ENCODE measurements around the gene CDCP1.

Gene CDCP1

GRCh38 chr3:45103334-45103733 lies 42.8 kb downstream of the CDCP1 start:
- Histone ChIP-seq H3K27me3 (replicated peaks; ENCODE audit: control insufficient read depth, insufficient read depth, low read length, poor library complexity, severe bottlenecking) (no peaks in the 10 kb centered on the region), H3K4me3 (ENCODE audit: insufficient read depth, low read depth, low read length, poor library complexity, severe bottlenecking) (no peak overlapping the region), H3K27ac (ENCODE audit: insufficient read depth, low read length, poor library complexity, severe bottlenecking) (no peak overlapping the region), H3K9me3 (ENCODE audit: control insufficient read depth, low read length) (no peaks in the 10 kb centered on the region), H3K36me3 (ENCODE audit: control insufficient read depth, insufficient read depth, low read length) (no peaks in the 10 kb centered on the region), H3K4me1 (ENCODE audit: control insufficient read depth, insufficient read depth, low read length, poor library complexity, severe bottlenecking) (peaks cover 28% of the 10 kb centered on the region)
- DNase-seq, result no peak

GRCh38 chr3:45100981-45101407 lies 45.2 kb downstream of the CDCP1 start:
- Histone ChIP-seq H3K9me3 (ENCODE audit: control insufficient read depth, low read length) (no peaks in the 10 kb centered on the region), H3K27ac (ENCODE audit: insufficient read depth, low read length, poor library complexity, severe bottlenecking) (no peak overlapping the region), H3K4me3 (ENCODE audit: insufficient read depth, low read depth, low read length, poor library complexity, severe bottlenecking) (no peak overlapping the region), H3K36me3 (ENCODE audit: control insufficient read depth, insufficient read depth, low read length) (no peaks in the 10 kb centered on the region), H3K4me1 (ENCODE audit: control insufficient read depth, insufficient read depth, low read length, poor library complexity, severe bottlenecking) (peaks cover 14% of the 10 kb centered on the region), H3K27me3 (replicated peaks; ENCODE audit: control insufficient read depth, insufficient read depth, low read length, poor library complexity, severe bottlenecking) (no peaks in the 10 kb centered on the region)
- DNase-seq, result no peak

GRCh38 chr3:45098310-45098709 lies 47.9 kb downstream of the CDCP1 start:
- no peak overlapping the region for H3K4me3 ChIP-seq (ENCODE audit: insufficient read depth, low read depth, low read length, poor library complexity, severe bottlenecking)
- H3K27me3 ChIP-seq (replicated peaks; ENCODE audit: control insufficient read depth, insufficient read depth, low read length, poor library complexity, severe bottlenecking), result peaks cover 4% of the 10 kb centered on the region
- H3K4me1 ChIP-seq (ENCODE audit: control insufficient read depth, insufficient read depth, low read length, poor library complexity, severe bottlenecking), result no peaks in the 10 kb centered on the region
- DNase-seq, result no peak
- H3K27ac ChIP-seq (ENCODE audit: insufficient read depth, low read length, poor library complexity, severe bottlenecking), result no peak overlapping the region
- no peaks in the 10 kb centered on the region for H3K9me3 ChIP-seq (ENCODE audit: control insufficient read depth, low read length)
- no peaks in the 10 kb centered on the region for H3K36me3 ChIP-seq (ENCODE audit: control insufficient read depth, insufficient read depth, low read length)

- H3K27ac ChIP-seq (ENCODE audit: insufficient read depth, low read length, poor library complexity, severe bottlenecking), result no peak overlapping the region
- H3K4me1 ChIP-seq (ENCODE audit: control insufficient read depth, insufficient read depth, low read length, poor library complexity, severe bottlenecking), result no peaks in the 10 kb centered on the region
- DNase-seq, result no peak
- no peaks in the 10 kb centered on the region for H3K9me3 ChIP-seq (ENCODE audit: control insufficient read depth, low read length)
- H3K4me3 ChIP-seq (ENCODE audit: insufficient read depth, low read depth, low read length, poor library complexity, severe bottlenecking), result no peak overlapping the region
- peaks cover 4% of the 10 kb centered on the region for H3K27me3 ChIP-seq (replicated peaks; ENCODE audit: control insufficient read depth, insufficient read depth, low read length, poor library complexity, severe bottlenecking)
- H3K36me3 ChIP-seq (ENCODE audit: control insufficient read depth, insufficient read depth, low read length), result no peaks in the 10 kb centered on the region
Measured at GRCh38 chr3:45097296-45097883, 48.8 kb downstream of the CDCP1 start.

GRCh38 chr3:45095916-45096526 lies 50.2 kb downstream of the CDCP1 start:
- no peaks in the 10 kb centered on the region for H3K9me3 ChIP-seq (ENCODE audit: control insufficient read depth, low read length)
- DNase-seq, result no peak
- peaks cover 4% of the 10 kb centered on the region for H3K27me3 ChIP-seq (replicated peaks; ENCODE audit: control insufficient read depth, insufficient read depth, low read length, poor library complexity, severe bottlenecking)
- no peak overlapping the region for H3K4me3 ChIP-seq (ENCODE audit: insufficient read depth, low read depth, low read length, poor library complexity, severe bottlenecking)
- no peak overlapping the region for H3K27ac ChIP-seq (ENCODE audit: insufficient read depth, low read length, poor library complexity, severe bottlenecking)
- H3K4me1 ChIP-seq (ENCODE audit: control insufficient read depth, insufficient read depth, low read length, poor library complexity, severe bottlenecking), result no peaks in the 10 kb centered on the region
- no peaks in the 10 kb centered on the region for H3K36me3 ChIP-seq (ENCODE audit: control insufficient read depth, insufficient read depth, low read length)

DNA sequence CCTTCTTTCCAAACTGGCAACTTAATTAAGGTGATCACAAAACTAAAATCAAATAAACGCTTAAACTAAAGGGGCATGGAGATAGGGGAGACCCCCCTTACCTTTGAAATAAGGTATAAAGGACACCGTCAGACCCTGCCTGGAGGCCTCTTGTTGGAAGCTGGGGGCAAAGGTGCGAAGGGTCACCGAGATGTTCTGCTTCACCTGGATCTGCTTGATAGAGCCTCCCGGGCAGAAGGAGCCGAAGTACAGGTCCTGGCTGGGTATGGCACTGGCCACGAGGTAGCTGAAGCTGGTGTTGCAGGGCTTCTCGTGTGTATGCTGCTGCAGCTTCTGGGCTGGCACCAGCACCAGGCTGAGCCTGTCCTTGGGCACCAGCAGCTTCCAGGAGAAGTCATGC lies 53.0 kb downstream of the CDCP1 start:
- DNase-seq, result no peak
- Histone ChIP-seq H3K4me3 (ENCODE audit: insufficient read depth, low read depth, low read length, poor library complexity, severe bottlenecking) (no peak overlapping the region), H3K4me1 (ENCODE audit: control insufficient read depth, insufficient read depth, low read length, poor library complexity, severe bottlenecking) (no peaks in the 10 kb centered on the region), H3K9me3 (ENCODE audit: control insufficient read depth, low read length) (no peaks in the 10 kb centered on the region), H3K27me3 (replicated peaks; ENCODE audit: control insufficient read depth, insufficient read depth, low read length, poor library complexity, severe bottlenecking) (peaks cover 4% of the 10 kb centered on the region), H3K27ac (ENCODE audit: insufficient read depth, low read length, poor library complexity, severe bottlenecking) (no peak overlapping the region), H3K36me3 (ENCODE audit: control insufficient read depth, insufficient read depth, low read length) (no peaks in the 10 kb centered on the region)

DNA sequence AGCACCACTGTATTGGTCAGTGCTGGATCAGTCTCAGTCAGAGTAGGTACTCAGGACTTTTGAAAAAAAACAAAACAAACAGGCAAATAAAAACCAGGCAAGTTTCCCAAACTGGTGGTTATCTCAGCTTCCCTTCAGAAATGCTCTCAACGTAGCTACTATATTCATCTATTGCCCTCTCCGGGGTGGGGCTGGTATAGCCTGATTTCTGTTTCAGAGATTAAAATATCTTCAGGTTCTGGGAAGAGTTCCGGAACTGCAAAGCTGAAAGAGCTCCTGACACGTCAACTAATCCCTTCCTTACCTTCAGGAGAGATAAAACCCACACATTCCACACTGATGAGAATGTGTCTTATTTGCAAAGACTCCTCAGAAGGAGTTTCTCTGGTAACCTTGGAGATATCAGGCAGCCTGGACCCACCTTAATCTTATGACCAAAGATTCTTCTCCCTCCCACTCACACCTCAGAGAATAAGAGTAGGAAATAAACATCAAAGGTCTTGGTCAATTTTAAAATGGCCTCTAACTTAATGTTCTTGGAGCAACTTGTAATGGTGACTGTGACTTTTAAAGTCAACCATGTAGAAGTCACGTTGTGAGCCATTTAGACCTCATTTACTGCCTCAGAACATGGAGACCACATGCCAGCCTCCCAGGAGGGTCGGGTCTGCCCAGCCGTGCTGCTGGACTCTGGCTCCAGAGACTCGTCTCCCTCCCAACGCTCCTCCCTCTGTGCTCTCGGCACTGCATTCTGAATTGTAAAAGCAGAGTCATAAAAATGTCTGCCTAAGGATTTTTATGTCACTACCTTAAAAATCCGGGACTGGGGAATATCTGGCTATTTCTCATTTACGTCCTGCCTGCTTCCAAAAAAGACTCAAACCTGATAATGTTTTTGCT lies 53.8 kb downstream of the CDCP1 start:
- Histone ChIP-seq H3K36me3 (ENCODE audit: control insufficient read depth, insufficient read depth, low read length) (no peaks in the 10 kb centered on the region), H3K27ac (ENCODE audit: insufficient read depth, low read length, poor library complexity, severe bottlenecking) (no peak overlapping the region)
- DNase-seq, result no peak

DNA sequence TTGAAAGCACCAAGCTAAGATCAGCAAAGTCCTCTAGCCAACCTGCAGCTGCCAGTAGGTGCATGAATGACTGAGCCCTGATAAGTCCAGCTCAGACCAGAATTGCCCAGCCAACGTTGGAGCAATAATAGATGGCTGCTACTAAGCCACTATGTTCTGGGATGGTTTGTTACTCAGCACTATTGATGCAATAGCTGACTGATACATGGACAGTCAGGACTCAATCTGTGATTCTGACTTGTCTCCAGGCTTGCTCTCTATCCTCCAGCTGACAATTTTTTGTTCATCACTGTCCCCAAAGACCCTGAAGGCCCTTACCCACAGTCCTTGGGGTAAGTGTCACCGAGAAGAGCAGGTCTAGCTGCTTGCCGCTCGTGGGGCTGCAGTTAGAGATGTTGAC lies 55.3 kb downstream of the CDCP1 start:
- no peak overlapping the region for H3K4me3 ChIP-seq (ENCODE audit: insufficient read depth, low read depth, low read length, poor library complexity, severe bottlenecking)
- H3K36me3 ChIP-seq (ENCODE audit: control insufficient read depth, insufficient read depth, low read length), result no peaks in the 10 kb centered on the region
- H3K27ac ChIP-seq (ENCODE audit: insufficient read depth, low read length, poor library complexity, severe bottlenecking), result no peak overlapping the region
- H3K27me3 ChIP-seq (replicated peaks; ENCODE audit: control insufficient read depth, insufficient read depth, low read length, poor library complexity, severe bottlenecking), result peaks cover 4% of the 10 kb centered on the region
- no peaks in the 10 kb centered on the region for H3K9me3 ChIP-seq (ENCODE audit: control insufficient read depth, low read length)
- no peak for DNase-seq
- no peaks in the 10 kb centered on the region for H3K4me1 ChIP-seq (ENCODE audit: control insufficient read depth, insufficient read depth, low read length, poor library complexity, severe bottlenecking)

More for the DNA sequence above, 53.8 kb downstream of the CDCP1 start:
- Histone ChIP-seq H3K9me3 (ENCODE audit: control insufficient read depth, low read length) (no peaks in the 10 kb centered on the region), H3K27me3 (replicated peaks; ENCODE audit: control insufficient read depth, insufficient read depth, low read length, poor library complexity, severe bottlenecking) (peaks cover 4% of the 10 kb centered on the region), H3K4me1 (ENCODE audit: control insufficient read depth, insufficient read depth, low read length, poor library complexity, severe bottlenecking) (no peaks in the 10 kb centered on the region), H3K4me3 (ENCODE audit: insufficient read depth, low read depth, low read length, poor library complexity, severe bottlenecking) (no peak overlapping the region)

DNA sequence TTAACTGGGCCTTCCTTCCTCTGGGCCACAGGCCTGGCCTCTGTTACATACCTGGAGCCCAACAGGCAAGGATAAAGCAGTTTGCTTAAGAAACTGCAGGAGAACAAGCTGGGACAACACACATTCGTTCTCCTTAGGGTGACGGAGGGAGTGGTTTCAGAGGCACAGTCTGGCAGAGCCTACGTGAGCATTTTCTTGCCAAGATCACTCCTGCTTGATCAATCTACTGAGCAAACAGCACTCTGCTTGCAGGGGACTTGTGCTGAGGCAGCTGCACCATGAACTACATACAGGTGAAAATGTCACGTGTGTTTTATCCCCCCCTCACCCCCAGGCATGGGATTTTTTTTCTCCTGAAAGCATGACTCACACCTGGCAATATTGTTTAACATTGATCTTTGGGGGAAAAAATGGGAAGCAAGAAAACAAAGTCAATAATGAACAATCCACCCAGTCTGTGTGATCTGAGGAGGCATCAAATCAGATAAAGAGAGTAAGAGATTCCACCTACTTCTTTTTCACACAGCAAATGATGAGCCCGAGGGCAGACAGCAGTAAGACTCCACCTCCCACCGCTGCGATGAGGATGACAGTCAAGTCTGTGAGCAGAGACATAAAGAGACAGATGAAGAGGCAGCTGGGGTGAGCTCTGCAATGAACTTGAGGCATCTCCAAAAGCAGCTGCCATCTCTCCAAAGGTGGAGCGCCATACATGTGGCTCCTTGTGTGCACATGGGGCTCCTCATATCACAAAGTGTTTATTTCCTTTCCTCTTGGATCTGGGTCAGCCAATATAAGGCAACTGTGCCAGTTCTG lies 57.4 kb downstream of the CDCP1 start:
- Histone ChIP-seq H3K4me1 (ENCODE audit: control insufficient read depth, insufficient read depth, low read length, poor library complexity, severe bottlenecking) (no peaks in the 10 kb centered on the region), H3K9me3 (ENCODE audit: control insufficient read depth, low read length) (no peaks in the 10 kb centered on the region), H3K36me3 (ENCODE audit: control insufficient read depth, insufficient read depth, low read length) (no peaks in the 10 kb centered on the region), H3K4me3 (ENCODE audit: insufficient read depth, low read depth, low read length, poor library complexity, severe bottlenecking) (no peak overlapping the region), H3K27ac (ENCODE audit: insufficient read depth, low read length, poor library complexity, severe bottlenecking) (no peak overlapping the region), H3K27me3 (replicated peaks; ENCODE audit: control insufficient read depth, insufficient read depth, low read length, poor library complexity, severe bottlenecking) (no peaks in the 10 kb centered on the region)
- no peak for DNase-seq

Data from effector memory CD4-positive, alpha-beta T cell (primary cell).